Lung (tissue), 12 donors: Measurements from ENCODE around the gene EYS. TPM values are rescaled to one million over a fixed set of nuclear protein-coding genes. Genes with fewer than 3 reads are reported as not detected.

Experiments
- ATAC-seq: fragments of 200-7000 bp; cut with Tn5 transposase; one replicate; pipeline ENCODE4 v1.9.1; 2020; ENCODE audit warnings: moderate number of reproducible peaks; ENCODE audit not compliant: insufficient read depth, low FRiP score
- DNase-seq, 3 donors: peaks; one replicate each; pipeline ENCODE4 v3.0.0-alpha.2; 2013 to 2017
- H3K27ac ChIP-seq, 2 donors: one replicate each; pipeline ENCODE4 v1.5.1; 2013; ENCODE audit warnings: mild to moderate bottlenecking in 2 of 2, moderate library complexity in 2 of 2, control low read depth in 1 of 2, inconsistent platforms in 1 of 2, low read depth in 1 of 2, low read length in 1 of 2
- H3K27me3 ChIP-seq, 3 donors: one replicate each; pipeline ENCODE4 v1.5.1; 2013; ENCODE audit warnings: low read length in 2 of 3; ENCODE audit not compliant: control insufficient read depth in 3 of 3, insufficient read depth in 3 of 3
- H3K36me3 ChIP-seq, 4 donors: one replicate each; pipeline ENCODE4 v1.5.1; 2013; ENCODE audit warnings: low read length in 4 of 4, mild to moderate bottlenecking in 1 of 4, moderate library complexity in 1 of 4; ENCODE audit not compliant: control insufficient read depth in 4 of 4, insufficient read depth in 4 of 4
- H3K4me1 ChIP-seq, 5 donors: one replicate each; pipeline ENCODE4 v1.5.1; 2013; ENCODE audit warnings: low read length in 5 of 5, mild to moderate bottlenecking in 2 of 5, moderate library complexity in 1 of 5; ENCODE audit not compliant: control insufficient read depth in 5 of 5, insufficient read depth in 5 of 5
- H3K4me3 ChIP-seq: one replicate; pipeline ENCODE4 v1.5.1; 2013; ENCODE audit warnings: mild to moderate bottlenecking, control low read depth, moderate library complexity
- H3K9ac ChIP-seq, 2 donors: one replicate each; pipeline ENCODE4 v1.5.1; 2013; ENCODE audit warnings: low read length in 2 of 2, control low read depth in 1 of 2; ENCODE audit not compliant: insufficient read depth in 1 of 2
- H3K9me3 ChIP-seq, 4 donors: one replicate each; pipeline ENCODE4 v1.5.1; 2013; ENCODE audit warnings: low read length in 3 of 4, mild to moderate bottlenecking in 1 of 4, moderate library complexity in 1 of 4; ENCODE audit not compliant: control insufficient read depth in 4 of 4, insufficient read depth in 3 of 4
- WGBS, 2 donors: extraction: QIAGEN DNeasy Blood & Tissue Kit; methylation state at CpG; one replicate each; pipeline ENCODE4 v1.1.7; 2013; 5-methylcytosine and 5-hydroxymethylcytosine counted together
- polyA plus RNA-seq, 2 donors: library from polyadenylated mRNA; stranded (reverse); fragments of 200-250 nt; gene quantifications; one replicate each; pipeline ENCODE4 v1.2.1, GENCODE V29; 2013
- total RNA-seq, 2 donors: library from RNA; depleted of rRNA in 1 of 2; stranded (reverse); fragments of >200 nt in 1 of 2; gene quantifications; one replicate each; pipeline ENCODE4 v1.2.1, GENCODE V29; 2014 to 2021
- TF ChIP-seq, protein P1 (sequence below): IDR thresholded peaks from 2 replicates; pipeline ENCODE4 v1.5.1; 2012; ENCODE audit warnings: mild to moderate bottlenecking; ENCODE audit errors: control extremely low read depth, extremely low read depth
- donor health status: control.
- donor health status: control.
- donor health status: Bipolar disorder and iron deficiency.
- donor health status: healthy.
- donor health status: DM: yes; HTN: yes; CAD: no.

EYS gene
- total and polyA plus RNA-seq, 4 donors, result 0.06 to 0.34 (median 0.12) TPM

- DNase-seq, result no peak
- no peaks in the 10 kb centered on the region for H3K36me3 ChIP-seq
- no peak for ATAC-seq
- H3K27me3 ChIP-seq, result no peaks in the 10 kb centered on the region
- no peaks in the 10 kb centered on the region for H3K9me3 ChIP-seq
- H3K4me1 ChIP-seq, result no peaks in the 10 kb centered on the region
- H3K9ac ChIP-seq, result no peak overlapping the region
- WGBS, 2 donors, result 51 to 54% methylated on average over 1 of the region's 1 CpG
- no peak overlapping the region for H3K27ac ChIP-seq
- TF ChIP-seq, protein P1, sequence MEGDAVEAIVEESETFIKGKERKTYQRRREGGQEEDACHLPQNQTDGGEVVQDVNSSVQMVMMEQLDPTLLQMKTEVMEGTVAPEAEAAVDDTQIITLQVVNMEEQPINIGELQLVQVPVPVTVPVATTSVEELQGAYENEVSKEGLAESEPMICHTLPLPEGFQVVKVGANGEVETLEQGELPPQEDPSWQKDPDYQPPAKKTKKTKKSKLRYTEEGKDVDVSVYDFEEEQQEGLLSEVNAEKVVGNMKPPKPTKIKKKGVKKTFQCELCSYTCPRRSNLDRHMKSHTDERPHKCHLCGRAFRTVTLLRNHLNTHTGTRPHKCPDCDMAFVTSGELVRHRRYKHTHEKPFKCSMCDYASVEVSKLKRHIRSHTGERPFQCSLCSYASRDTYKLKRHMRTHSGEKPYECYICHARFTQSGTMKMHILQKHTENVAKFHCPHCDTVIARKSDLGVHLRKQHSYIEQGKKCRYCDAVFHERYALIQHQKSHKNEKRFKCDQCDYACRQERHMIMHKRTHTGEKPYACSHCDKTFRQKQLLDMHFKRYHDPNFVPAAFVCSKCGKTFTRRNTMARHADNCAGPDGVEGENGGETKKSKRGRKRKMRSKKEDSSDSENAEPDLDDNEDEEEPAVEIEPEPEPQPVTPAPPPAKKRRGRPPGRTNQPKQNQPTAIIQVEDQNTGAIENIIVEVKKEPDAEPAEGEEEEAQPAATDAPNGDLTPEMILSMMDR, result no peak
- H3K4me3 ChIP-seq, result no peak overlapping the region
These were observed 737.9 kb downstream of the EYS start for GRCh38 chr6:64969139-64969538.

DNA sequence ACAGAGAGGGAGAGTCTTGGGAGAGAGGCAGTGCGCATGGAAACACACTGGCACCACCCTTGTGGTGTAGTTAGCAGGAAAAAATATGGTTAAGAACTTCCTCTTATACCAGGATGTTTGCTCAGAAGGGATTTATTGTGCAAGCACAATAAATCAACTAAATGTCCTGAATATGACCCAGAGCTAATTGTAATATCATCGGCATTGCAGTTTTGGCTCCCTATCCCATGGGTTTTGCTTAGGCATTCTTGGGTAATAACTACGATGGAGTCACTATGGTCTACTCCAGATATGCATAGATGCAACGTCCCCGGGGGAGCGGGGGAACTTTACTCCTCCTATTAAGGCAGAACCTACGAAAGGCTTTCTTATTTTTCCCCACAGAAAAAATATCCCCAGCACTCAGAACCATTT is 751.6 kb downstream of the EYS start:
- DNase-seq (no peak), ATAC-seq (peak; percentile 41)

DNA sequence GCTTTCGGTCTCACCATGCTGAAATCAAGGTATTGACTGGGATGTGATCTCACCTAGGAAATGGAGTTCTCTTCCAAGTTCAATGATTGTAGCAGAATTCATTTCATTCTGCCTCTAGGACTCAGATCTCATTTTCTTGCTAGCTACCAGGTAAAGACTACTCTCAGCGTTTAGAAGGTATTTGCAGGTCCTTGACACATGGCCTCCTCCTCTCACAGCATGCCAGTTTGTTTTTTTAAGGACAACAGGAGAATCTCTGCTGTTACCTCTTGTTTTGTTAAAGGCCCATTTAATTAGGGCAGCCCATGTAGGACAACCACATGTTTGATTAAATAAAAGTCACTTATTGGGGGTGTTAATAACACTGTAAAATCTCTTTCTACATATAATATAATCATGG is 757.8 kb downstream of the EYS start:
- TF ChIP-seq, protein P1, result no peak
- WGBS, 2 donors, result 71 to 84% methylated on average over 2 of the region's 2 CpGs
- no peak overlapping the region for H3K27ac ChIP-seq
- no peaks in the 10 kb centered on the region for H3K4me1 ChIP-seq
- ATAC-seq (no peak), DNase-seq (no peak)
- H3K27me3 ChIP-seq, result no peaks in the 10 kb centered on the region
- H3K9ac ChIP-seq, result no peak overlapping the region
- no peaks in the 10 kb centered on the region for H3K36me3 ChIP-seq
- no peaks in the 10 kb centered on the region for H3K9me3 ChIP-seq
- H3K4me3 ChIP-seq, result no peak overlapping the region

More for the DNA sequence above, 751.6 kb downstream of the EYS start:
- no peaks in the 10 kb centered on the region for H3K36me3 ChIP-seq
- TF ChIP-seq, protein P1, result no peak
- no peak overlapping the region for H3K4me3 ChIP-seq
- no peak overlapping the region for H3K9ac ChIP-seq
- WGBS, 2 donors, result 35 to 62% methylated on average over 7 of the region's 7 CpGs
- no peaks in the 10 kb centered on the region for H3K4me1 ChIP-seq
- no peak overlapping the region for H3K27ac ChIP-seq
- H3K27me3 ChIP-seq, result no peaks in the 10 kb centered on the region
- peaks cover 0 to 2% (median 0%) of the 10 kb centered on the region in 4 donors for H3K9me3 ChIP-seq

GRCh38 chr6:64948261-64948660 is 758.8 kb downstream of the EYS start:
- Histone ChIP-seq H3K4me3 (no peak overlapping the region), H3K27me3 (no peaks in the 10 kb centered on the region), H3K4me1 (no peaks in the 10 kb centered on the region), H3K9ac (no peak overlapping the region), H3K27ac (no peak overlapping the region), H3K9me3 (no peaks in the 10 kb centered on the region), H3K36me3 (no peaks in the 10 kb centered on the region)
- DNase-seq (no peak), ATAC-seq (no peak)
- TF ChIP-seq, protein P1, result no peak
